Prostate gland (tissue), 2 donors: ENCODE results near the gene ABHD16B.

Experiments used
- CTCF ChIP-seq, 4 experiments: fragments of 200-600 bp in 2 of 4; fragments of 450-650 bp in 2 of 4; sonication (generic) in 2 of 4; IDR thresholded peaks; 1 replicate in 3 of 4; 2 replicates in 1 of 4; pipeline ENCODE4 v1.5.1; 2016 to 2019; ENCODE audit warnings: antibody characterized with exemption in 4 of 4, mild to moderate bottlenecking in 2 of 4, moderate library complexity in 2 of 4
- POLR2AphosphoS5 ChIP-seq: sonication (generic); formaldehyde crosslinking; IDR thresholded peaks from one replicate; pipeline ENCODE4 v1.6.1; 2017; ENCODE audit warnings: antibody characterized with exemption

- TF ChIP-seq CTCF (IDR thresholded peaks at IDR 0.05) = no peak
- TF ChIP-seq POLR2AphosphoS5 = no peak
Observed at GRCh38 chr20:63828951-63829350, 32.3 kb upstream of the ABHD16B start.
